Ecto neural progenitor cell (in vitro differentiated cells): ENCODE data around the gene DYNLT2B.
A peak's percentile ranks its signal among the peaks of the same experiment; 100 is the strongest.
"Not testable (repeated sequence)": the region's sequence is repeated elsewhere in the genome, so short reads cannot be mapped to it uniquely, and the experiment has no call there.

Source experiments
- DNase-seq: peaks from one replicate; pipeline ENCODE4 v3.0.0-alpha.2; 2018; ENCODE audit warnings: low spot score

DYNLT2B gene

DNA sequence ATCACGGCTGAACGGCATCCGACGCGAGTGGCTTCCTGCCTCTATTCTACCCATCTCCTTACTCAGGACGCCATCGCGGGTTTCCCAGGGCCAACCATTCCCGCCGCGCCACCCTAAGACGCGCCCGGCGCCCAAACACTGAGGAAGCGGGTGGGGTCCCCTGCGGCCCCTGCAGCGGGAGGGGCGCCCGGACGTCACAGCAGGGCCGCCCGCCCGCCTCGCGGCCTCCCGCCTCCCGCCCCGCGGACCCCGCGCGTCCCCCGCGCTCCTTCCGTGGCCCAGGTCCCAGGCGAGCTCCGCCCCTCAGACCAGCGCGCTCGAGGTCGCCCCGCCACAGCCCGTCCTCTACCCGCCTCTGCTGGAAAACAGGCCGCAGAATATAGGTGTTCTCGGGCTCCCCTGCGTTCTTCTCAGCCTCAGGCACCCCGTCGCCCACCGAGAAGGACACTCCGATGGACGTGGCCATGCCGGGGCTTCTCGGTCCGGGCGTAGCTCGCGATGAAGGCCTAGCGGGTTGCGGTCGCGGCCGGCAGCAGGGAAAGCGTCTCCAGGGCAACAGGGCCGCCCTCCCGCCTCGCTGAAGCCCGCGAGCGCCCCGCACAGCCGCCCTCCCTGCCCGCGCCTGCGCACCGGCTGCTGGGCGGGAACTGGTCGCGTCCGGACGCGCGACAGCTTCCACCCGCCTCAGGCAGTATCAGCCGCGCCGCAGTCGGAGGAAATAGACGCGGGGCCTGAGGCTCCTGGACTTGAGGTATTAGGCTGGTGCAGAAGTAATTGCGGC lies at the start of gene DYNLT2B:
Gene DYNLT2B, minus strand, starts transcription at position 554 of the 781 bp plus-strand sequence. Its CDS starts 88 bp downstream, at position 466.
- peak; percentile 95 for DNase-seq

GRCh38 chr3:196365736-196366135 lies 47.7 kb upstream of the DYNLT2B start:
- DNase-seq: no peak

DNA sequence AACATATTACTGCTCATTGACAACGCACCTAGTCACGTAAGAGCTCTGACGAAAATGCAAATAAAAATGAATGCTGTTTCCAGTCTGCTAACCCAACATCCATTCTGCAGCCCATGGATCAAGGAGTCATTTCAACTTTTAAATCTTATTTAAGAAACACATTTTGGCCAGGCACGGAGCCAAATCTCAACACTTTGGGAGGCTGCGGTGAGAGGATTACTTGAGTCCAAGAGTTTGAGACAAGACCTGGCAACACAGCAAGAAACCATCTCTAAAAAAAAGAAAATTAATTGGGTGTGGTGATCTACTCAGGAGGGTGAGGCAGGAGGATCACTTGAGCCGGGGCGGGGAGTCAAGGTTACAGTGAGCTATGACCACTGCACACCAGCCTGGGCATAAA lies 42.5 kb upstream of the DYNLT2B start:
- DNase-seq: no peak

GRCh38 chr3:196358540-196358939 lies 40.5 kb upstream of the DYNLT2B start:
- DNase-seq: not testable (repeated sequence)

GRCh38 chr3:196357905-196358304 lies 39.9 kb upstream of the DYNLT2B start:
- no peak for DNase-seq

- DNase-seq: no peak
Measured at GRCh38 chr3:196356556-196356955, 38.5 kb upstream of the DYNLT2B start.

- DNase-seq: no peak
Measured at GRCh38 chr3:196355668-196356067, 37.6 kb upstream of the DYNLT2B start.

- no peak for DNase-seq
Measured at GRCh38 chr3:196354132-196354531, 36.1 kb upstream of the DYNLT2B start.

DNA sequence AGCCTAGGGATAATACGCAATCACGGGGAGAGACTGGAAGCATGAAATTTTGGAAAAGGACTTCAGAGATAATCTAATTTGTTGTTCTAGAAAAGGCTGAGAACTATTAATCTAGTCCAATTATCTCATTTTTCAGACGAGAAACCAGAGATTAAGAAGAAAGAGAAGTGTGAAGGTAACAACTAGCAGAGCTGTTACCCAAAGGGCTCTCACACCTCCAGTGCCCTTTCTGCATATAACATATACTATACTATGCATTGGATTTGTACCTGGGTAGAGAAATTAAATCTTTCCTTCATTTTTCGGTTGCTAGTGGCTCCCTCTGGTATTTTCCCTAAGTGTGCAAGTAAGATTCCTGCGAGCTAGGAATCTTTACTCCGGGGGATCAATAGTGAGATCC lies 33.5 kb upstream of the DYNLT2B start:
- DNase-seq: no peak

DNA sequence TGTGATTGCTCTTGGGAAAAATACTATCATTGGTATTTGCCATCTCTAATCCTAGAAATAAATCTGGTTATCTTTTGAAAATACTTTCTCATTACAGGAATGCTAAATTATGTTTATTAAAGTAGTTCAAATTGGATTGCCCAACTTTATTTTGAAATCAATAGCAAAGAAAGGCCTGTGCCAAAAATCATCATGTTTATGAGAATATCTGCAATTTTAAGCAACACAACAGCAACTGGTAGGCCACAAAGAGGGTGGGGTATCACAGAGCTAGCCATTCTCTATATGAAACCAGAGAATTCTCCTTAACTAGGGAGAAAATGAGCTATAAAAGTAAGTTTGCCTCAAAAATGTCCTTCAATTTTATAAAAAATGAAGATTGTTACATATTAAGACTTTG lies 32.0 kb upstream of the DYNLT2B start:
- no peak for DNase-seq

DNA sequence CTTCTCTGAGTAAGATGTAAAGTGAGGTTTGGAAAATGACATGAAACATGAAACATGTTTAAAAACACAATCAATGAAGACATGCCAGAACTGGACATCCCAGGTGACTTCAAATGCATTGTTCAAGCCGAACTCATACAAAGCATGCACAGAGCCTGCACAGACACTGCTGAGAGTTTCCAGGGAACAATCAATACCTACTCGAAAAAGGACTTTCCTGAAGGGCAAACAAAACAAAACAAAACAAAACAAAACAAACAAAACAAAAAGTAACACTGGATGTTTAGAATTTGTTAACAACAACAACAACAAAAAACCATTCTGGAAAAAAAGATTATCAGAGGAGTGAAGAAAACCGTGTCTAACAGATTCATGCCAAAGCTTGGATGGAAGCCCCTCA lies 30.7 kb upstream of the DYNLT2B start:
- no peak for DNase-seq

- no peak for DNase-seq
Measured at GRCh38 chr3:196344663-196345062, 26.6 kb upstream of the DYNLT2B start.

- DNase-seq: not testable (repeated sequence)
Measured at GRCh38 chr3:196343917-196344316, 25.9 kb upstream of the DYNLT2B start.

DNA sequence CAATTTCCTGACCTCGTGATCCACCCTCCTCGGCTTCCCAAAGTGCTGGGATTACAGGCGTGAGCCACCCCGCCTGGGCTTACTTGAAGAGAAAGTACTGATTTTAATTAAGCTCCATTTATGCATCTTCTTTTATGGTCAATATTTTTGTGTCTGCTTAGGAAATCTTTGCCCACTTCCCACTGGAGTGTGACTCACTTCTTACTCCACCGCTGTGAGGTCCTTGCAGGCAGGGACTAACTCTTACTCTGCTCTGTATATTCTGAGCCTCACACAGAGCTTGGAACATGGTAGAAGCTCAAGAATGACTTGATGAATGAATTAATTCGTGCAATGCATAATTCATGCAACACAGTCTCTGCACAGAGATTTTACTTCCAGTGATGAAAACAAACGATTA lies 23.1 kb upstream of the DYNLT2B start:
- DNase-seq: no peak

DNA sequence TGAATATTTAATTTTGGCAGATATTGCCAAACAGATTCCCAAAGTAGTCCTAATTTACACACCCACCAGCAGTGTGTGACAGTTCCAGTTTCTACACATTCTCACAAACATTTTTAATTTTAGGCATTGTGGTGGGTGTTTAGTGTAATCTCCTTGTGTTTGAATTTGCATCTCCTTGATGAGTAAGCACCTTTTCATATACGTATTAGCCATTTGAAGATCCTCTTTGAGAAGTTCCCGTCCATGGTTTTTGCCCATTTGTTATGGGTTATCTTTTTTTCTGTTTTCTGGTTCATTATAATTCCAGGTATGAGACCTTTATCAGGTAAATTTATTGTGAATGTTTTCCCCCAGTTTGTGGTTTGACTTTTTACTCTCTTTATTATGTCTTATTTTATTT lies 22.4 kb upstream of the DYNLT2B start:
- DNase-seq: no peak

DNA sequence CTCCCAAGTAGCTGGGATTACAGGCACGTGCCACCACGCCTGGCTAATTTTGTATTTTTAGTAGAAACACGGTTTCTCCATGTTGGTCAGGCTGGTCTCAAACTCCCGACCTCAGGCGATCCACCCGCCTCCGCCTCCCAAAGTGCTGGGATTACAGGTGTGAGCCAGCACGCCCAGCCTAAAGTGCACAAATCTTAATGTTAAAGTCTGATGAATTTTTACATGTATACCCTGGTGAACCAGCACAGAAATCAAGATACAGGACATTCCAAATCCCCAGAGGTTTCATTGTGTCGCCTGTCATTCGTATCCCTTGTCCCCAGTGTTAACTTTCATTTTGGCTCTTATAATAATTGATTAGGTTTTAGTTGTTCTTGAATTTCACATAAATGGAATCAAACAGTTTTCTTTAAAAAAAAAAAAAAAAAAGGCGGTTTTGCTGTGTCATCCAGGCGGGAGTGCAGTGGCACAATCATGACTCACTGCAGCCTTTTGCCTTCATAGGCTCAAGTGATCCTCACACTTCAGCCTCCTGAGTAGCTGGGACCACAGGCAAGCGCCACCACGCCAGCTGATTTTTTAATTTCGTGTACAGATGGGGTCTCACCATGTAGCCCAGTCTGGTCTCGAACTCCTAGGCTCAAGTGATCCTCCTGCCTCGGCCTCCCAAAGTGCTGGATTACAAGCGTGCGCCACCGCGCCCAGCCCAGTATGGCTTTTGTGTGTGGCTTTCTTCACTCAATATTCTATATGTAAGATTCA lies 21.6 kb upstream of the DYNLT2B start:
- no peak for DNase-seq

DNA sequence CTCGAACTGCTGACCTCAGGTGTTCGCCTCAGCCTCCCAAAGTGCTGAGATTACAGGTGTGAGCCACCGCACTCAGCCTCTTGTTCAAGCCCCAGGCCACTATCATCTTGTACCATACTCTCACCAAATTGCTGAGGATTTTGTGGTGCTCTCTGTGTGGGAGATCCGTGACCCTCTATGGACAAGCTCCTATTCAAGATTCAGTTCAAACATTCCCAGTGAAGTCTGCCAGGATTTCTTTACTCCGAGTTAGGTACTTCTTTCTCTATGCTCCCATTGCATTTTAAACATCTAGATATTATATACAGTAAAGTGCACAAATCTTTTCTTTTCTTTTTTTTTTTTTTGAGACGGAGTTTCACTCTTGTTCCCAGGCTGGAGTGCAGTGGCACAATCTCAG lies 21.0 kb upstream of the DYNLT2B start:
- DNase-seq: no peak

- no peak for DNase-seq
Measured at GRCh38 chr3:196336319-196337145, 18.5 kb upstream of the DYNLT2B start.

DNA sequence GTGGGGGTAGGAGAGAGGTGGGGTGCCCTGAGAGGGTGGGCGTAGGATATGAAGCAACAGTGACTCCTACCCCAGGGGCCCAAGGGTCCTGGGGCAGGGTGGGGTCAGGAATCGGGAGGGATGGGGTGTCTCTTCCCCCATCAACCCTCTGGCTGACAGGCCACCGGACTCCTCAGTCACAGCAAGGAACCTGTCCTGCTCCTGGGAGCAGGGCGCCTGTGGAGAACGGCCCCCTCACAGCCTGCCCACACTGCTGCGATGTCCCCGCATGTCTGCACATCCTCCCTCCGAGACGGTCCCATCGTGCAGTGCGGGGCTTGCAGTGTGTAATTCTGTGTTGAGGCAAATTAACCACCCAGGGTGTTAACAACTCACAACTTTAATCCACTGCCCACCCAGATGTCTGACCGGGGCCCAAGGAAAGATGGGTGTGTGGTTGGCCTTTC lies 17.5 kb upstream of the DYNLT2B start:
- no peak for DNase-seq

GRCh38 chr3:196334982-196335381 lies 16.9 kb upstream of the DYNLT2B start:
- DNase-seq: no peak

GRCh38 chr3:196332168-196332567 lies 14.1 kb upstream of the DYNLT2B start:
- DNase-seq: no peak

DNA sequence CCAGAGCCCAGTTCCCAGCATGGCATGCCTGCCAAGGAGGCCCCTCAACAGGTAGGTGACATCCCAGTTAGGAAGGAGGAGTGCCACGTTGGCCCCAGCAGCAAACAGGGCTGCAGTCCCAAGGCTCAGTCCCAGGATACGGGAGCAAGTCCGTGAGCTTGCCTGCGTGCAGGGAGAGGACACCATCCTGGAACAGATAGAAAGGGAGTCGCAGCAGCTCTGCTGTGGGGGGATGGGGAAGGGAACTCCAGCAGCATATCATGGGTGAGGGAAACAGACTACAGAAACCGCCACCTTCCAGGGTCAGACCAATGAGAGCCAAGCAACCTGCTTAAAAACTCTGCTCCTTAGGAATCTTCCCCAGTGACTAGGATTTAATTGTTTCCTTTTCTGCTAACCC lies 9.4 kb upstream of the DYNLT2B start:
- no peak for DNase-seq

- no peak for DNase-seq
Measured at GRCh38 chr3:196326936-196327335, 8.9 kb upstream of the DYNLT2B start.
